Measurements from ENCODE around the gene BAD.

The BAD gene

GRCh38 chr11:64276653-64277431 is 7.6 kb downstream of the BAD start:
- H3K4me3 ChIP-seq (ENCODE audit: low read depth, low read length): no peak overlapping the region
- no peak for TF ChIP-seq MAX (IDR thresholded peaks at IDR 0.05; ENCODE audit: low read depth, low read length)
- TF ChIP-seq POLR2A (IDR thresholded peaks at IDR 0.05; ENCODE audit: extremely low read depth, insufficient read length): no peak
- TF ChIP-seq MYC (IDR thresholded peaks at IDR 0.05; ENCODE audit: low read depth, low read length): no peak
- no peak for TF ChIP-seq CTCF (IDR thresholded peaks at IDR 0.05; ENCODE audit: low read depth, low read length)
- no peak for DNase-seq (ENCODE audit: low read depth)

GRCh38 chr11:64275841-64276240 is 8.6 kb downstream of the BAD start:
- DNase-seq (ENCODE audit: low read depth): no peak
- H3K4me3 ChIP-seq (ENCODE audit: low read depth, low read length): no peak overlapping the region
- TF ChIP-seq POLR2A (IDR thresholded peaks at IDR 0.05; ENCODE audit: extremely low read depth, insufficient read length) (no peak), CTCF (IDR thresholded peaks at IDR 0.05; ENCODE audit: low read depth, low read length) (no peak), MYC (IDR thresholded peaks at IDR 0.05; ENCODE audit: low read depth, low read length) (no peak), MAX (IDR thresholded peaks at IDR 0.05; ENCODE audit: low read depth, low read length) (no peak)

GRCh38 chr11:64275031-64275800 is 9.2 kb downstream of the BAD start:
- H3K4me3 ChIP-seq (ENCODE audit: low read depth, low read length): no peak overlapping the region
- TF ChIP-seq MYC (IDR thresholded peaks at IDR 0.05; ENCODE audit: low read depth, low read length) (no peak), CTCF (IDR thresholded peaks at IDR 0.05; ENCODE audit: low read depth, low read length) (no peak), POLR2A (IDR thresholded peaks at IDR 0.05; ENCODE audit: extremely low read depth, insufficient read length) (no peak), MAX (IDR thresholded peaks at IDR 0.05; ENCODE audit: low read depth, low read length) (no peak)
- no peak for DNase-seq (ENCODE audit: low read depth)

GRCh38 chr11:64269540-64270220 is 14.8 kb downstream of the BAD start:
- H3K4me3 ChIP-seq (ENCODE audit: low read depth, low read length): peak overlapping the region; percentile 97
- TF ChIP-seq MYC (IDR thresholded peaks at IDR 0.05; ENCODE audit: low read depth, low read length) (peak; percentile 39; the same call in 1 of the 2 replicates), CTCF (IDR thresholded peaks at IDR 0.05; ENCODE audit: low read depth, low read length) (no peak), MAX (IDR thresholded peaks at IDR 0.05; ENCODE audit: low read depth, low read length) (no peak), POLR2A (IDR thresholded peaks at IDR 0.05; ENCODE audit: extremely low read depth, insufficient read length) (peak; percentile 68)
- DNase-seq (ENCODE audit: low read depth): peak; percentile 100

- TF ChIP-seq MYC (IDR thresholded peaks at IDR 0.05; ENCODE audit: low read depth, low read length): no peak
- no peak for TF ChIP-seq MAX (IDR thresholded peaks at IDR 0.05; ENCODE audit: low read depth, low read length)
- TF ChIP-seq CTCF (IDR thresholded peaks at IDR 0.05; ENCODE audit: low read depth, low read length): no peak
- peak; percentile 7 for TF ChIP-seq POLR2A (IDR thresholded peaks at IDR 0.05; ENCODE audit: extremely low read depth, insufficient read length)
- DNase-seq (ENCODE audit: low read depth): peak; percentile 73
- H3K4me3 ChIP-seq (ENCODE audit: low read depth, low read length): peak overlapping the region; percentile 72
Measured at GRCh38 chr11:64268893-64269539, 15.4 kb downstream of the BAD start.
